ENCODE results near the gene VPS13D.

GRCh38 chr1:12185918-12186678, 43.7 kb upstream of the VPS13D start:
- TF ChIP-seq ARNT (IDR thresholded peaks at IDR 0.05) (no peak), FOXA1 (IDR thresholded peaks at IDR 0.05) (no peak), SUZ12 (IDR thresholded peaks at IDR 0.05) (no peak), SP1 (IDR thresholded peaks at IDR 0.05) (no peak), TARDBP (IDR thresholded peaks at IDR 0.05) (no peak), NFRKB (IDR thresholded peaks at IDR 0.05) (no peak), FOXK2 (IDR thresholded peaks at IDR 0.05) (no peak), PKNOX1 (IDR thresholded peaks at IDR 0.05) (no peak), LEF1 (IDR thresholded peaks at IDR 0.05; ENCODE audit: borderline replicate concordance) (no peak), L3MBTL2 (conservative IDR thresholded peaks at IDR 0.05) (no peak), CTBP1 (IDR thresholded peaks at IDR 0.05; ENCODE audit: borderline replicate concordance) (no peak), HDGF (IDR thresholded peaks at IDR 0.05; ENCODE audit: borderline replicate concordance) (no peak)
